ENCODE measurements around the gene RAB17.

Gene RAB17

GRCh38 chr2:237590272-237591140 is at the start of gene RAB17:
Gene RAB17, minus strand, starts transcription at chr2:237590734. Its CDS starts 4,580 bp downstream, at chr2:237586154.
- DNase-seq = no peak

- DNase-seq = no peak
These were observed 49.3 kb upstream of the RAB17 start for GRCh38 chr2:237639836-237640220.

- no peak for DNase-seq
These were observed 48.7 kb upstream of the RAB17 start for GRCh38 chr2:237639052-237639835.

GRCh38 chr2:237638176-237638575 is 47.6 kb upstream of the RAB17 start:
- no peak for DNase-seq

GRCh38 chr2:237637429-237638135 is 47.0 kb upstream of the RAB17 start:
- DNase-seq = no peak

GRCh38 chr2:237636578-237636977 is 46.0 kb upstream of the RAB17 start:
- no peak for DNase-seq

GRCh38 chr2:237633061-237633561 is 42.6 kb upstream of the RAB17 start:
- DNase-seq = no peak

- no peak for DNase-seq
These were observed 41.5 kb upstream of the RAB17 start for GRCh38 chr2:237631801-237632585.

- no peak for DNase-seq
These were observed 40.7 kb upstream of the RAB17 start for GRCh38 chr2:237631007-237631785.

GRCh38 chr2:237630216-237631000 is 39.9 kb upstream of the RAB17 start:
- DNase-seq = no peak

- DNase-seq = no peak
These were observed 39.2 kb upstream of the RAB17 start for GRCh38 chr2:237629739-237630138.

- DNase-seq = no peak
These were observed 38.6 kb upstream of the RAB17 start for GRCh38 chr2:237629188-237629534.

- no peak for DNase-seq
These were observed 38.0 kb upstream of the RAB17 start for GRCh38 chr2:237628247-237629187.

- peak; percentile 9 for DNase-seq
These were observed 37.1 kb upstream of the RAB17 start, which contains the start of gene LRRFIP1 for GRCh38 chr2:237627441-237628246. Gene LRRFIP1, plus strand, starts transcription at chr2:237627587. Its CDS starts 58 bp downstream, at chr2:237627645.

- no peak for DNase-seq
These were observed 36.4 kb upstream of the RAB17 start for GRCh38 chr2:237626813-237627440.

- DNase-seq = no peak
These were observed 35.2 kb upstream of the RAB17 start for GRCh38 chr2:237625777-237626176.

GRCh38 chr2:237625216-237625705 is 34.7 kb upstream of the RAB17 start:
- DNase-seq = no peak

GRCh38 chr2:237624565-237624964 is 34.0 kb upstream of the RAB17 start:
- no peak for DNase-seq

Measured in stimulated activated CD4-positive, alpha-beta T cell treated with anti-CD3 and anti-CD28 coated beads, Interleukin-4, amount 100 ng/mL, for 24 hours (primary cell).